Neural cell (in vitro differentiated cells): ENCODE data around the gene SNTG2.

Source experiments
- EP300 ChIP-seq: fragments of 450-650 bp; conservative IDR thresholded peaks from 2 replicates; pipeline ENCODE4 v1.6.1; 2014; ENCODE audit warnings: antibody characterized with exemption, mild to moderate bottlenecking, moderate library complexity; ENCODE audit not compliant: poor library complexity, severe bottlenecking
- EZH2 ChIP-seq: fragments of 200-600, 300-800 bp; shearing (Covaris generic), sonication (generic); IDR thresholded peaks from 2 replicates; pipeline ENCODE4 v1.6.1; 2014; ENCODE audit warnings: antibody characterized with exemption, low read length, borderline replicate concordance, mild to moderate bottlenecking; ENCODE audit not compliant: insufficient read depth, poor library complexity, severe bottlenecking
- MXI1 ChIP-seq: fragments of 450-650 bp; conservative IDR thresholded peaks from 2 replicates; pipeline ENCODE4 v1.6.1; 2014; ENCODE audit warnings: antibody characterized with exemption, mild to moderate bottlenecking; ENCODE audit not compliant: poor library complexity, severe bottlenecking
- POLR2AphosphoS5 ChIP-seq: IDR thresholded peaks from 2 replicates; pipeline ENCODE4 v1.6.1; 2012
- RAD21 ChIP-seq: fragments of 450-650 bp; conservative IDR thresholded peaks from 2 replicates; pipeline ENCODE4 v1.6.1; 2014; ENCODE audit warnings: antibody characterized with exemption, mild to moderate bottlenecking, moderate library complexity
- TAF1 ChIP-seq: IDR thresholded peaks from 2 replicates; pipeline ENCODE4 v1.6.1; 2012; ENCODE audit warnings: low read depth
- TF ChIP-seq, protein P1 (sequence below): fragments of 450-650 bp; IDR thresholded peaks from 2 replicates; pipeline ENCODE4 v1.5.1; 2014; ENCODE audit warnings: antibody characterized with exemption, mild to moderate bottlenecking, moderate library complexity; ENCODE audit not compliant: poor library complexity, severe bottlenecking
- TF ChIP-seq, protein P2 (sequence below): IDR thresholded peaks from 2 replicates; pipeline ENCODE4 v1.6.1; 2012; ENCODE audit warnings: borderline replicate concordance

GRCh38 chr2:1117569-1117968 is 166.9 kb downstream of the SNTG2 start:
- no peak for TF ChIP-seq RAD21
- TF ChIP-seq, protein P1, sequence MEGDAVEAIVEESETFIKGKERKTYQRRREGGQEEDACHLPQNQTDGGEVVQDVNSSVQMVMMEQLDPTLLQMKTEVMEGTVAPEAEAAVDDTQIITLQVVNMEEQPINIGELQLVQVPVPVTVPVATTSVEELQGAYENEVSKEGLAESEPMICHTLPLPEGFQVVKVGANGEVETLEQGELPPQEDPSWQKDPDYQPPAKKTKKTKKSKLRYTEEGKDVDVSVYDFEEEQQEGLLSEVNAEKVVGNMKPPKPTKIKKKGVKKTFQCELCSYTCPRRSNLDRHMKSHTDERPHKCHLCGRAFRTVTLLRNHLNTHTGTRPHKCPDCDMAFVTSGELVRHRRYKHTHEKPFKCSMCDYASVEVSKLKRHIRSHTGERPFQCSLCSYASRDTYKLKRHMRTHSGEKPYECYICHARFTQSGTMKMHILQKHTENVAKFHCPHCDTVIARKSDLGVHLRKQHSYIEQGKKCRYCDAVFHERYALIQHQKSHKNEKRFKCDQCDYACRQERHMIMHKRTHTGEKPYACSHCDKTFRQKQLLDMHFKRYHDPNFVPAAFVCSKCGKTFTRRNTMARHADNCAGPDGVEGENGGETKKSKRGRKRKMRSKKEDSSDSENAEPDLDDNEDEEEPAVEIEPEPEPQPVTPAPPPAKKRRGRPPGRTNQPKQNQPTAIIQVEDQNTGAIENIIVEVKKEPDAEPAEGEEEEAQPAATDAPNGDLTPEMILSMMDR: no peak
- no peak for TF ChIP-seq POLR2AphosphoS5
- TF ChIP-seq TAF1: no peak
- TF ChIP-seq, protein P2, sequence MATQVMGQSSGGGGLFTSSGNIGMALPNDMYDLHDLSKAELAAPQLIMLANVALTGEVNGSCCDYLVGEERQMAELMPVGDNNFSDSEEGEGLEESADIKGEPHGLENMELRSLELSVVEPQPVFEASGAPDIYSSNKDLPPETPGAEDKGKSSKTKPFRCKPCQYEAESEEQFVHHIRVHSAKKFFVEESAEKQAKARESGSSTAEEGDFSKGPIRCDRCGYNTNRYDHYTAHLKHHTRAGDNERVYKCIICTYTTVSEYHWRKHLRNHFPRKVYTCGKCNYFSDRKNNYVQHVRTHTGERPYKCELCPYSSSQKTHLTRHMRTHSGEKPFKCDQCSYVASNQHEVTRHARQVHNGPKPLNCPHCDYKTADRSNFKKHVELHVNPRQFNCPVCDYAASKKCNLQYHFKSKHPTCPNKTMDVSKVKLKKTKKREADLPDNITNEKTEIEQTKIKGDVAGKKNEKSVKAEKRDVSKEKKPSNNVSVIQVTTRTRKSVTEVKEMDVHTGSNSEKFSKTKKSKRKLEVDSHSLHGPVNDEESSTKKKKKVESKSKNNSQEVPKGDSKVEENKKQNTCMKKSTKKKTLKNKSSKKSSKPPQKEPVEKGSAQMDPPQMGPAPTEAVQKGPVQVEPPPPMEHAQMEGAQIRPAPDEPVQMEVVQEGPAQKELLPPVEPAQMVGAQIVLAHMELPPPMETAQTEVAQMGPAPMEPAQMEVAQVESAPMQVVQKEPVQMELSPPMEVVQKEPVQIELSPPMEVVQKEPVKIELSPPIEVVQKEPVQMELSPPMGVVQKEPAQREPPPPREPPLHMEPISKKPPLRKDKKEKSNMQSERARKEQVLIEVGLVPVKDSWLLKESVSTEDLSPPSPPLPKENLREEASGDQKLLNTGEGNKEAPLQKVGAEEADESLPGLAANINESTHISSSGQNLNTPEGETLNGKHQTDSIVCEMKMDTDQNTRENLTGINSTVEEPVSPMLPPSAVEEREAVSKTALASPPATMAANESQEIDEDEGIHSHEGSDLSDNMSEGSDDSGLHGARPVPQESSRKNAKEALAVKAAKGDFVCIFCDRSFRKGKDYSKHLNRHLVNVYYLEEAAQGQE: no peak
- no peak for TF ChIP-seq MXI1
- TF ChIP-seq EP300: no peak
- TF ChIP-seq EZH2: no peak
